GM23338 (cell line): ENCODE measurements around the gene LRRC63.

ENCODE experiments used
- EZH2 ChIP-seq: fragments of 200-600 bp; sonication (generic); IDR thresholded peaks from one replicate; pipeline ENCODE4 v1.8.0; 2017; ENCODE audit warnings: antibody characterized with exemption, mild to moderate bottlenecking, low read depth; ENCODE audit not compliant: unreplicated experiment
- TF ChIP-seq, protein P1 (sequence below), 2 experiments: fragments of 200-600 bp in 1 of 2; sonication (generic) in 1 of 2; conservative IDR thresholded peaks; 2 replicates each; pipeline versions ENCODE4 v1.5.1 to v1.6.1; 2016 to 2017; ENCODE audit warnings: antibody characterized with exemption in 2 of 2, low read depth in 2 of 2, mild to moderate bottlenecking in 2 of 2, moderate library complexity in 1 of 2

DNA sequence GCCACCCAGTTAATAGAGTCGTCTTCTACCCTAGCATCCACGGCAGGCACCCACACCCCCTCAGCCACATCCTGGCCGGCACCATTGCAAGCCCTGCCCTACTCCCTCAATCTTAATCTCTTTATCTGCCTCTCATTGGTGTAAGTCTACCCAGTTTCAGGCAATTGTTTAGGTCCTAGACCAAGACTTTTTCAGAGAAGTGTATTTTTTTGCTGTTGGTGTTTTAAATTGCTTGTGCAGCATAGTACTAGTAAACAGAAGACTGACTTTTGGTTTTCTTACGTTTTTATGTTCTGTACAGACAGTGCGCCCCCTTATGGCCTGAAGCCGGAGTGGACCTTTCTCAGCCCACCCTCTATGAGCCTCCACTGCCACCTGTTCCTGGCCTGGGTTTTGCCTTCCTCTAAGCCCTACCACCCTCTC lies 27.4 kb upstream of the LRRC63 start:
- TF ChIP-seq, protein P1, sequence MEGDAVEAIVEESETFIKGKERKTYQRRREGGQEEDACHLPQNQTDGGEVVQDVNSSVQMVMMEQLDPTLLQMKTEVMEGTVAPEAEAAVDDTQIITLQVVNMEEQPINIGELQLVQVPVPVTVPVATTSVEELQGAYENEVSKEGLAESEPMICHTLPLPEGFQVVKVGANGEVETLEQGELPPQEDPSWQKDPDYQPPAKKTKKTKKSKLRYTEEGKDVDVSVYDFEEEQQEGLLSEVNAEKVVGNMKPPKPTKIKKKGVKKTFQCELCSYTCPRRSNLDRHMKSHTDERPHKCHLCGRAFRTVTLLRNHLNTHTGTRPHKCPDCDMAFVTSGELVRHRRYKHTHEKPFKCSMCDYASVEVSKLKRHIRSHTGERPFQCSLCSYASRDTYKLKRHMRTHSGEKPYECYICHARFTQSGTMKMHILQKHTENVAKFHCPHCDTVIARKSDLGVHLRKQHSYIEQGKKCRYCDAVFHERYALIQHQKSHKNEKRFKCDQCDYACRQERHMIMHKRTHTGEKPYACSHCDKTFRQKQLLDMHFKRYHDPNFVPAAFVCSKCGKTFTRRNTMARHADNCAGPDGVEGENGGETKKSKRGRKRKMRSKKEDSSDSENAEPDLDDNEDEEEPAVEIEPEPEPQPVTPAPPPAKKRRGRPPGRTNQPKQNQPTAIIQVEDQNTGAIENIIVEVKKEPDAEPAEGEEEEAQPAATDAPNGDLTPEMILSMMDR (conservative IDR thresholded peaks at IDR 0.05; ENCODE audit: low read depth in 2 of 2): peak; percentile 80 to 89
- no peak for TF ChIP-seq EZH2
